ENCODE data around the gene QRICH2.

The QRICH2 gene

DNA sequence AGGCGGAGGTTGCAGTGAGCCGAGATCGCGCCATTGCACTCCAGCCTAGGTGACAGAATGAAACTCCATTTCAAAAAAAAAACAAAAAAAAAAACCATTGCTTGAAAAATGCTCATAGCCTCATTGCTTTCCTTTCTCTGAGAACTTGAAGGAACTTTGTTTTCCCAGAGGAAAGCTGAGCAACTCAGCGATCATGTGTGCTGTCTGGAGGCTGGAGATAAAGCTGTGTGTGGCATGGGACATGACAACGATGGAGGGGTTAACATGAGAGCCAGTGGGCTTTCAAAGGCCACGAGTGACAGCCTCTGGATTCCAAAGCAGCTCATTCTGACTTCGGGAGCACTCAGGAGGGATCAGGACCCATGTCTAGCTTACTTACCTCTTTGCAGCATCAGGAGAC, 21.6 kb upstream of the QRICH2 start:
- TF ChIP-seq NFIC (IDR thresholded peaks at IDR 0.05) (no peak), TAF1 (IDR thresholded peaks at IDR 0.05; ENCODE audit: low read depth) (no peak), CEBPB (IDR thresholded peaks at IDR 0.05) (no peak), FOXM1 (IDR thresholded peaks at IDR 0.05; ENCODE audit: borderline replicate concordance, low read depth) (no peak), TCF12 (IDR thresholded peaks at IDR 0.05; ENCODE audit: low read depth) (no peak), EGR1 (IDR thresholded peaks at IDR 0.05) (no peak), TEAD4 (IDR thresholded peaks at IDR 0.05) (no peak), RAD21 (IDR thresholded peaks at IDR 0.05; ENCODE audit: low read depth) (no peak), CREB1 (IDR thresholded peaks at IDR 0.05; ENCODE audit: low read depth) (no peak), YY1 (IDR thresholded peaks at IDR 0.05; ENCODE audit: low read depth) (no peak), ZBTB7A (IDR thresholded peaks at IDR 0.05; ENCODE audit: low read depth) (no peak), EP300 (IDR thresholded peaks at IDR 0.05; ENCODE audit: borderline replicate concordance) (no peak)
- TF ChIP-seq, protein P1, sequence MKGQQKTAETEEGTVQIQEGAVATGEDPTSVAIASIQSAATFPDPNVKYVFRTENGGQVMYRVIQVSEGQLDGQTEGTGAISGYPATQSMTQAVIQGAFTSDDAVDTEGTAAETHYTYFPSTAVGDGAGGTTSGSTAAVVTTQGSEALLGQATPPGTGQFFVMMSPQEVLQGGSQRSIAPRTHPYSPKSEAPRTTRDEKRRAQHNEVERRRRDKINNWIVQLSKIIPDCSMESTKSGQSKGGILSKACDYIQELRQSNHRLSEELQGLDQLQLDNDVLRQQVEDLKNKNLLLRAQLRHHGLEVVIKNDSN (IDR thresholded peaks at IDR 0.05), result no peak
- TF ChIP-seq, protein P2, sequence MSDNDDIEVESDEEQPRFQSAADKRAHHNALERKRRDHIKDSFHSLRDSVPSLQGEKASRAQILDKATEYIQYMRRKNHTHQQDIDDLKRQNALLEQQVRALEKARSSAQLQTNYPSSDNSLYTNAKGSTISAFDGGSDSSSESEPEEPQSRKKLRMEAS (IDR thresholded peaks at IDR 0.05), result no peak
- TF ChIP-seq, protein P3, sequence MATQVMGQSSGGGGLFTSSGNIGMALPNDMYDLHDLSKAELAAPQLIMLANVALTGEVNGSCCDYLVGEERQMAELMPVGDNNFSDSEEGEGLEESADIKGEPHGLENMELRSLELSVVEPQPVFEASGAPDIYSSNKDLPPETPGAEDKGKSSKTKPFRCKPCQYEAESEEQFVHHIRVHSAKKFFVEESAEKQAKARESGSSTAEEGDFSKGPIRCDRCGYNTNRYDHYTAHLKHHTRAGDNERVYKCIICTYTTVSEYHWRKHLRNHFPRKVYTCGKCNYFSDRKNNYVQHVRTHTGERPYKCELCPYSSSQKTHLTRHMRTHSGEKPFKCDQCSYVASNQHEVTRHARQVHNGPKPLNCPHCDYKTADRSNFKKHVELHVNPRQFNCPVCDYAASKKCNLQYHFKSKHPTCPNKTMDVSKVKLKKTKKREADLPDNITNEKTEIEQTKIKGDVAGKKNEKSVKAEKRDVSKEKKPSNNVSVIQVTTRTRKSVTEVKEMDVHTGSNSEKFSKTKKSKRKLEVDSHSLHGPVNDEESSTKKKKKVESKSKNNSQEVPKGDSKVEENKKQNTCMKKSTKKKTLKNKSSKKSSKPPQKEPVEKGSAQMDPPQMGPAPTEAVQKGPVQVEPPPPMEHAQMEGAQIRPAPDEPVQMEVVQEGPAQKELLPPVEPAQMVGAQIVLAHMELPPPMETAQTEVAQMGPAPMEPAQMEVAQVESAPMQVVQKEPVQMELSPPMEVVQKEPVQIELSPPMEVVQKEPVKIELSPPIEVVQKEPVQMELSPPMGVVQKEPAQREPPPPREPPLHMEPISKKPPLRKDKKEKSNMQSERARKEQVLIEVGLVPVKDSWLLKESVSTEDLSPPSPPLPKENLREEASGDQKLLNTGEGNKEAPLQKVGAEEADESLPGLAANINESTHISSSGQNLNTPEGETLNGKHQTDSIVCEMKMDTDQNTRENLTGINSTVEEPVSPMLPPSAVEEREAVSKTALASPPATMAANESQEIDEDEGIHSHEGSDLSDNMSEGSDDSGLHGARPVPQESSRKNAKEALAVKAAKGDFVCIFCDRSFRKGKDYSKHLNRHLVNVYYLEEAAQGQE (IDR thresholded peaks at IDR 0.05; ENCODE audit: low read depth), result no peak

DNA sequence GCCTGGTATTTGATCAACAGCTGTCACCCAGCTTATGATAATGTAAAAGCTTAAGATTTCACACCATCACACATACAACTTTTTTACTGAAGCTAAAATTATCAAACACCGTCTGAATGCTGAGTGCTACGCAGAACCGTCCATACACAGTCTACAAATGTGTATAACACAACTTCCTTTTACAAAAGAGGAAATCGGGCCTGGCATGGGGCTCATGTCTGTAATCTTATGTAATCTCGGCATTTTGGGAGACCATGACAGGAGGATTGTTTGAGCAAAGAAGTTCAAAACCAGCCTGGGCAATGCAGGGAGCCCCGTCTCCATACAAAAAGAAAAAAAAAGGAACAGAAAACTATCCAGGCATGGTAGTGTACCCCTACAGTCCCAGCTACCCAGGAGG, 19.6 kb upstream of the QRICH2 start:
- TF ChIP-seq NFIC (IDR thresholded peaks at IDR 0.05), result no peak
- TF ChIP-seq, protein P2 (IDR thresholded peaks at IDR 0.05), result no peak
- TF ChIP-seq, protein P3 (IDR thresholded peaks at IDR 0.05; ENCODE audit: low read depth), result no peak
- no peak for TF ChIP-seq TEAD4 (IDR thresholded peaks at IDR 0.05)
- TF ChIP-seq ZBTB7A (IDR thresholded peaks at IDR 0.05; ENCODE audit: low read depth), result no peak
- TF ChIP-seq, protein P1 (IDR thresholded peaks at IDR 0.05), result no peak
- TF ChIP-seq TAF1 (IDR thresholded peaks at IDR 0.05; ENCODE audit: low read depth), result no peak
- TF ChIP-seq EP300 (IDR thresholded peaks at IDR 0.05; ENCODE audit: borderline replicate concordance), result no peak
- no peak for TF ChIP-seq EGR1 (IDR thresholded peaks at IDR 0.05)
- TF ChIP-seq FOXM1 (IDR thresholded peaks at IDR 0.05; ENCODE audit: borderline replicate concordance, low read depth), result no peak
- no peak for TF ChIP-seq TCF12 (IDR thresholded peaks at IDR 0.05; ENCODE audit: low read depth)
- TF ChIP-seq YY1 (IDR thresholded peaks at IDR 0.05; ENCODE audit: low read depth), result no peak
- no peak for TF ChIP-seq CREB1 (IDR thresholded peaks at IDR 0.05; ENCODE audit: low read depth)
- no peak for TF ChIP-seq CEBPB (IDR thresholded peaks at IDR 0.05)
- no peak for TF ChIP-seq RAD21 (IDR thresholded peaks at IDR 0.05; ENCODE audit: low read depth)

DNA sequence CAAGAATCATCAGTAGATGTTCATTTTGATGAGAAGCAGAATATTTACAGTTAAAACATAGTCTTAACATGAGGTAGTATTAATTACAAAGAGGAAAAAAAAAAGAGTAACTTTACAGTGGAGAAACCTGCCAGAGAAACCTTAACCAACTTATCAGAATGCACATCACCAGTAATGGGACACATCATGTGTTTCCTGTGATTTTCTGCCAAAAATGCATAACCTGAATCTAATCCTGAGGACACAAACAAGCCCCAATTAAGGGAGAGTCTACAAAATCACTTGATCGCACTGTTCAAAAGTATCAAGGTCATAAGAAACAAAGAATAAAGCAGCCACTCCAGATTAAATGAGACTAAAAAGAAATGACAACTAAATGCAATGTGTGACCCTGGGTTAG, 18.2 kb upstream of the QRICH2 start:
- no peak for TF ChIP-seq CREB1 (IDR thresholded peaks at IDR 0.05; ENCODE audit: low read depth)
- TF ChIP-seq, protein P2 (IDR thresholded peaks at IDR 0.05), result no peak
- TF ChIP-seq, protein P1 (IDR thresholded peaks at IDR 0.05), result no peak
- no peak for TF ChIP-seq YY1 (IDR thresholded peaks at IDR 0.05; ENCODE audit: low read depth)
- no peak for TF ChIP-seq TAF1 (IDR thresholded peaks at IDR 0.05; ENCODE audit: low read depth)
- TF ChIP-seq RAD21 (IDR thresholded peaks at IDR 0.05; ENCODE audit: low read depth), result no peak
- TF ChIP-seq TCF12 (IDR thresholded peaks at IDR 0.05; ENCODE audit: low read depth), result no peak
- TF ChIP-seq FOXM1 (IDR thresholded peaks at IDR 0.05; ENCODE audit: borderline replicate concordance, low read depth), result no peak
- TF ChIP-seq CEBPB (IDR thresholded peaks at IDR 0.05), result no peak

DNA sequence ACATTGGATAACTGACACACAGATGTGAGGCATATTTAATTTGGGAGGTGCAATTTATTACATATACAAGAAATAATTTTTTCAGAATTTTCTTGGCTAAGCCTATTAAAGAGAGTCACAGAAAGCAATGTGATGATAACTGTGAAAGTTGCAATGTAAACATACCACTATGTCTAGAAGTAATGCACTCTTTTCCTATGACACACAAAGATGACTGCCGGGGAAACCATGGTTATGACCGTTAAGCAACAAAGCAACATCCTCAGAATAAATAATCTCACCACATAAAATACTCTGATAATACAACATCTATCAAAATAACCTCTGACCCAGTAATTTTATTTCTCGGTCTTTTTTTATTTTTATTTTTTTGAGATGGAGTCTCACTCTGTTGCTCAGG, 10.5 kb upstream of the QRICH2 start:
- TF ChIP-seq TEAD4 (IDR thresholded peaks at IDR 0.05) (no peak), NFIC (IDR thresholded peaks at IDR 0.05) (no peak), TCF12 (IDR thresholded peaks at IDR 0.05; ENCODE audit: low read depth) (no peak), CEBPB (IDR thresholded peaks at IDR 0.05) (no peak)

DNA sequence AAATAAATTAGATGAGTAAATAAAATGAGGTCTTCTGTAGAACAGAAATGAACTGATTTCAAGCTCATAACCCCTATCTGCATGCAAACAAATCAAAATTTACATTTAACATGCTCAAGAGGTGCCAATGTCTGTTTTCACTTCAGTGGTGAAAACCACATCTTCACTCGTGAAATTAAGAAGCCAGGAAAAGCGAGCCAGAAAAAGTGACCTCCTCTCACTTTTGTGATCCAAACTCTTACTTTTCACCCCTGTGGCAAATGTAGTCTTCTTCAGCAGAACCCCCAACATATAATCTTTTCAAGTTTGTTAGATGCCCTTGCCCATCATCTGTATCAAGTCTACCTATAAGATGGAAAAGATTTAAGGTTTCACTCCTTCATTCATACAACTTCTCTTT, 9.5 kb upstream of the QRICH2 start:
- TF ChIP-seq CREB1 (IDR thresholded peaks at IDR 0.05; ENCODE audit: low read depth), result no peak
- TF ChIP-seq TAF1 (IDR thresholded peaks at IDR 0.05; ENCODE audit: low read depth), result no peak
